ENCODE results near the gene MGAT4A.
"Not testable (repeated sequence)": the region's sequence is repeated elsewhere in the genome, so short reads cannot be mapped to it uniquely, and the experiment has no call there.

The MGAT4A gene

GRCh38 chr2:98759827-98760625 lies 29.1 kb upstream of the MGAT4A start:
- no peak for DNase-seq
- ATAC-seq = no peak

- no peak for DNase-seq
- ATAC-seq = no peak
Measured at GRCh38 chr2:98759338-98759737, 28.4 kb upstream of the MGAT4A start.

- ATAC-seq (peak; percentile 66), DNase-seq (peak; percentile 53)
Measured at GRCh38 chr2:98757904-98758421, 27.0 kb upstream of the MGAT4A start.

- ATAC-seq (no peak), DNase-seq (no peak)
Measured at GRCh38 chr2:98753801-98754200, 22.9 kb upstream of the MGAT4A start.

- not testable (repeated sequence) for ATAC-seq, DNase-seq
Measured at GRCh38 chr2:98752711-98753110, 21.8 kb upstream of the MGAT4A start.

DNA sequence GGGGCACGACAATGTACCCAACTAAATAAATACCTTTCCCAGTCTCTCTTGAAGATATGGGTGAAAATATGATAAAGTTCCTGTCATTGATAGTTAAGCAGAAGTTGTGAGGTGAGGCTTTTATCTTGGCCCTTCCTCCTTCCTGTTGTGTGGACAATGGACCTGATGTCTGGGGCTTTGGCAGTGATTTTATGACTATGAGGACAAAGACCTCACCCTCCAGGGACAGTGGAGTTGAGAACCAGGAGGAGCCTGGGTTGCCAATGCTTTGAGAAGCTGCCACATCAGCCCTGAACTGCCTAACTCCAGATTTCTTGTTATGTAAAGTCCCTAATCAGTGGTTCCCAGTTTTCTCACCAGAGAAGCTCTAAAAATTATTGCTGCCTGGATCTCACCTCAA lies 20.8 kb upstream of the MGAT4A start:
- DNase-seq (no peak), ATAC-seq (no peak)

DNA sequence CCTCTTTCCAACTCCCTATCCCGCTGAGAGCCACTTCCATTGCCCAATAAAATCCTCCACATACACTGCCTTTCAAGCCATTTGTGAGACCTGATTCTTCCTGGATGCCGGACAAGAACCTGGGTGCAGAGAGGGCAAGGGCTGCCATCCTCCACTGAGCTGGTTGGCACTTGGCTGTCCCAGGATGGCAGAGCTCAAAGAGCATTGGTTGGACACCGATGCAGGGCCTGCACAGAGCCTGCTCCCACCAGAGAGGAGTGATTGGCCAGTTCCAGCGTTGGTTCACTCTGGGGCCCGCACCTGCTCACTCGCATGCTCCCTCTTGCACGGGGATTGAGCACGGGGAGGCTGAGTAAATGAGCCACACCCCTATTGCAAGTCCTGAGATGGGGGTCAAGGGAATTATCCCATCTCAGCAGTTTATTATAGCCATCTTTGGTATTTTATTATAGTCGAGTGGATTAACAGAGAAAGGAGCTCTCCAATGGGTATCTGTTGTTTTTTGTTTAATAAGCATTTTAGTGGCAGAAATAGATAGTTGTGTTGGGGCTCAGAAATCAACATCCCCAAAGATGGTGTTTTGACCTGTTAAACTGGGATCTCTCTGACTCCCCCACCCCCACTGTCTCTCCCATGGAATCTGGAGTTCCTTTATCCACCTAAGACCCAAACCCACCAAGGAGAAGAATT lies 19.8 kb upstream of the MGAT4A start:
- DNase-seq (no peak), ATAC-seq (no peak)

DNA sequence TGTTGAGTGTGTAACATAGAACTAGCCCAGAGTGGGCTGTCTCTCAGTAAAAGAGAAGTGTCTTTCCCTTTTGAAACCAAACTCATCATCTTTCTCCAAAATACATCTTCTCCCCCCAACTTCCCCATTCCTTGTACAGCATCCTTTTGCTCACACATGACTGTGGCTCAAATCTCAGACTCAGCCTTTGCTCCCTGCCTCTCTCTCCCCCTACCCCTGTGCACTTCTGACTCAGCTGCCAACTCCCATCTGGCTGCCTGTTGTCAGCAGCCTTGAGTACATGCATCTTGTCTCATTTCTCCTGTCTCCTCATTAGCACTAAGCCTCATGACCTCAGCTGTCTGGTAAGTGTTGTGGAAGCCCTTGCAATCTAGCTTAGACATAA lies 18.1 kb upstream of the MGAT4A start:
- ATAC-seq = peak; percentile 55
- DNase-seq = no peak

DNA sequence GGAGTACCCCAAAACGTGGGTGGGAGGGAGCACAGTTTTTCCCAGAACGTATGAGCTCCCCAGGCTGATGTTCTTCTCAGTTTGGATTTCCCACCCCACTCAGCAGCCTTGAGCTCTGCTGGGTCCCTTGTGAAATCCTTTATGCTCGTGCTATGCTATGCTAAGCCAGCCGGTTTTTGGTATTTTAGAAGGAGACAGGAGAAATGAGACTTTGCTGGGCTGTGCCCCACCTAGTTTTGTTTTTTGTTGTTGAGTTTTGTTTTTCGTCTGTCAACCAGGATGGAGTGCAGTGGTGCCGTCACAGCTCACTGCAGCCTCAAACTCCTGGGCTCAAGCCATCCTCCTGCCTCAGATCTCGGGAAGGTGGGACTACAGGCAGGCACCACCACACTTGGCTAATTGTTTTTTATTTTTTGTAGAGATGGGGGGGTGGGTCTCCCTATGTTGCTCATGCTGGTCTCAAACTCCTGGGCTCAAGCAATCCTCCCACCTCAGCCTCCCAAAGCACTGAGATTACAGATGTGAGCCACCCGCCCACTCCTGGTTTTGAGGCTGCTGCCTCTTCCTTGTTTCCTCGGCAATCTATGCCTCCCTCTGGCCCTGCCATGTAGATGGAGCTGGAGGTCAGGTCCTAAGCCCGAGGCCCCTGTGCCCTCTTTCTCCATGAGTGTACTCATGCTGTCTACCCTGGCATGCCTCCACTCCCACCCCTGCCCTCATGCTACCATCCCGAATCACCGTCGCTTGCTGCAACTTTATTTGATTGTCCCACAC lies 17.5 kb upstream of the MGAT4A start:
- no peak for DNase-seq
- no peak for ATAC-seq

DNA sequence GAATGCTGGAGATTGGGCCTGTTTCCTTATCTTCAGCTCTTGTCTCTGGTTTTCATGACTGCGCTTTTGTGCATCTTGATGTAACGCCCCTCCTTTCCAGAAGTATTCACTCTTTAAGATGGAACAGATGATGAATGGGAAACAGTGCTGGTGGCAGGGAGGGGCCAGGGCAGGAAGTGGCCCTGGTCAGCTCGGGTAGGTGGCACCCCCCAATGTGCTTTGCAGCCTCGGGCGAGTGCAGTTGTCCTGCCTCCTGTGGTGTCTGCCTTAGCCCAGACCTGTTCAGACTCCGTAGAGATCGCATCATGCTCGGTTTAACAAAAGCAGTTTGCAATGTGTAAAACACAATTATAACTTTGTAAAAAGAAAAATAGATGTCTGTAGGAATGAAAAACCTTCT lies 17.0 kb upstream of the MGAT4A start:
- DNase-seq = no peak
- ATAC-seq = peak; percentile 55

- ATAC-seq (no peak), DNase-seq (no peak)
Measured at GRCh38 chr2:98746426-98746825, 15.5 kb upstream of the MGAT4A start.

GRCh38 chr2:98744595-98744994 lies 13.7 kb upstream of the MGAT4A start:
- DNase-seq (no peak), ATAC-seq (no peak)

DNA sequence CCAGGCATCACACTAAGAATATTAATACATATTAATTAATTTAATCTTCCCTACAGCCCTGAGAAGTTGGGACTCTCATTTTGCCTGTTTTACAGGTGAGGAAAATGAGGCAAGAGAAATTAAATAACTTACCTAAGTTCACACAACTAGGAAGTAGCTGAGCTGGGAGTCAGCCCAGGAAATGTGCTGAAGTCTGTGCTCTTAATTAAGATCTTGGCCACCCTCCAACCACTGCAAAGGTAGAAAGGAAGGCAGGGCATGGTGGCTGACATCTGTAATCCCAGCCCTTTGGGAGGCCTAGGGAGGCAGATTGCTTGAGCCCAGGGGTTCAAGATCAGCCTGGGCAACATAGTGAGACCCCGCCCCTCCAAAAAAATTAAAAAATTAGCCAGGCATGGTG lies 12.9 kb upstream of the MGAT4A start:
- no peak for DNase-seq
- no peak for ATAC-seq

GRCh38 chr2:98739020-98739419 lies 8.1 kb upstream of the MGAT4A start:
- DNase-seq (no peak), ATAC-seq (no peak)

DNA sequence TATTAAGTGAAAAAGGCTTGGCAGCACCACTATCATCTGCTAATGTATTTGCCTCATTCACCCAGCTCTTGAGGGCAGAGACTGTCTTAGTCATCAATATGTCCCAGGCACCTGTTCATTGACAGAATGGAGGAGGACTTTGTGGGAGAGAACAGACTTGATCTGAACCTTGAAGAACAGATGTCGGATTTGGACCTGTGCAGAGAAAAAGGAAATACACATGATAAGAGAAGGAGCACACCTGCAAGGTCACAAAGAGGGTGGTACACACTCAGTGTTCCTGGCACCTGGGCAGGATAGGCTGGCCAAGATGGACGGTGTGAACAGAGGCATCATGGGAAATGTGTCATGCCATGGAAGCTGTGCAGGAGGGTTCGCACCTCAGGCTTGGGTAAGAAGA lies 7.4 kb upstream of the MGAT4A start:
- ATAC-seq = no peak

GRCh38 chr2:98737848-98738247 lies 6.9 kb upstream of the MGAT4A start:
- DNase-seq (no peak), ATAC-seq (no peak)

More for the DNA sequence above, 7.4 kb upstream of the MGAT4A start:
- DNase-seq = no peak

GRCh38 chr2:98736464-98736889 lies 5.5 kb upstream of the MGAT4A start:
- peak; percentile 79 for ATAC-seq
- DNase-seq = no peak

DNA sequence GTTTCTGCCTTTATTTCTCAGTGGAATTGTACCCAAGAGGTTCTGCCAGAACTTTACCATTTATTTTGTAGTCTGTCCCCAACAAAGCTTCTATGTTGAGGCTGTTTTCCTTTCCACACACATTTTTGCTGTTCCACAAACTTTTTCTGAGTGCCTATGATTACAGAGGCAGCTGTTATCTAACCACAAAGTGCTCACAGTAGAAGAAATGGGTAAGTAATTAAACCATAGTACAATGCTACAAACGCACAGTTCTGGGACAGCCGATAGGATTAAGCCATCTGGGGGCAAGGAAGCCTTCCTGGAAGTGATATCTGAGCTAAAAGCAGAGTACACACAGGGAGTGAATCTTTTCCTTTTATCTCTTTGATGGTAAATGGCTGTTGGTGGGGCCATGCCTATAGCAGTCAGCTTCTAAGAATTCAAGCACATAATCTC lies 3.9 kb upstream of the MGAT4A start:
- DNase-seq = no peak
- no peak for ATAC-seq

DNA sequence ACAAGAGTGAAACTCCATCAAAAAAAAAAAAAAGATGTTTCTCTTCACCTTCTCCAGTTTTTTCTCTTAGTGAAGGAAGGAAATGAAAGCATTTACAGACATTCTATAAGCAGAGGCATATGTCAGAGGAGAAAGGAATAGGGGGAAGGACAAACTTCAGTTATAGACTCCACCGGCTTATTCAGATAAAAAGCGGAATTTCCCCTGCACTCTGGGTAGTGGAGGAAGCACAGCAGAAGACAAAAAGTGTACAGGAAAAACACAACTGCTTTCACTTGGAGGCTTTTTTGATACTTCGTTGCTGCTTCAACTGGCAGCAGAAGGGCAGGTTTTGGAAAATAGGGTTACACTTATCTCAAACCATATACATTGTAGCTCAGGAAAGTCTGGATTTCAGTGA lies 3.2 kb upstream of the MGAT4A start:
- ATAC-seq = no peak

DNA sequence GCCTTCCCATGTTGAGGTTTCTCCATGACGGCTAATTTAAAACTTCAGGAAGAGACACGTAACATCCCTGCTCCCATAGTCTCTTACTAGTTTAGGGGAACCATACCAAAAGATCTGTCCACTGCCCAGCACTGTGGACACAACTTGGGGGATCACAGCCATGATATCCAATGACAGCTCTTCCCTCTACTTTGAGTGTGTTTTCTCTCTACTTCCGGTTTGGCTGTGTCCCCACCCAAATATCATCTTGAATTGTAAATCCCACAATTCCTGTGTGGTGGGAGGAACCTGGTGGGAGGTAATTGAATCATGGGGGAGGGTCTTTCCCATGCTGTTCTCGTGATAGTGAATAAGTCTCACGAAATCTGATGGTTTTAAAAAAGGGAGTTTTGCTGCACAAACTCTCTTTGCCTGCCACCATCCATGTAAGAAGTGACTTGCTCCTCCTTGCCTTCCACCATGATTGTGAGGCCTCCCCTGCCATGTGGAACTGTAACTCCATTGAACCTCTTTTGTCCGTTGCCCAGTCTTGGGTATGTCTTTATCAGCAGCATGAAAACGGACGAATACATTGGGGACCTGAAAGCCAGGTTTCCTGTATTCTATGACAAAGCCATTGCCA lies 1.6 kb upstream of the MGAT4A start:
- ATAC-seq (no peak), DNase-seq (no peak)

More for the DNA sequence above, 3.2 kb upstream of the MGAT4A start:
- DNase-seq = no peak

DNA sequence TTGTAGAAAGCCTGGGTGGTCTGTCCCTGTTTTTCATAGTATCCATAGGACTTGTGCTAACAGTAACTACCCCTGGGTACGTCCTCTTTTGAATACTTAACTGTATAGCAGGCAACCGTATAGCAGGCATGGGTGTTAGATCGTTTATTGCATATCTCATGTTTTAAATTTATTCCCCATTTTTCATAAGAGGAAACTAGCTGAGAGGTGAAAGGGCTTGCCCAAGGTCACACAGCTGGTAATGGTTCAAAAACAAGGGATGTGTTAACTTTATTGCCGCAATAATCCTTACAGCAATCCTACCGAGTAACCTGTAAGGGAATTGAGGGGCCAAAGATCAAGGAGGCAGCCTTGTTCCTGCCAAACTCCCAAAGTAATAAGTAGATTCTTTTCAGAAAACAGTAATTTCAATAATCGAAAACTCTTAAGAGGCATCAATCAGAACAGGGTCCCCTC lies 990 bp upstream of the MGAT4A start:
- DNase-seq (no peak), ATAC-seq (no peak)

DNA sequence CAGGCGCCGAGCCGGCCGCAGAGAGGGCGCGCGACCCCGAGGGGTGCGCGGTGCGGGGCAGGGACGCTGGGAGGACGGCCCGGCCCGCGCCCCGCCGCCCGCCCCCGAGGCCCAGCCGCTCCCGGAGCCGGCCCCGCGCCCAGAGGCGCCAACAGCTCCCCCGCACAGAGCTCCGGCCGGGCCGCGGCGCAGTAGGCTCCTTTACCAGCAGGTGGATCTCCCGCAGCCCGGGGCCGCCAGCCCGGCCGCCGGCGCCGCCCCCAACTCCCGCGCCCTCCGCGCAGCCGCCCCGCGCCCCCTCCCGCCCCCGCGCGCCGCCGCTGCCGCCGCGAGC lies 258 bp downstream of the MGAT4A start:
- peak; percentile 59 for ATAC-seq
- DNase-seq = peak; percentile 69
